ENCODE measurements around the gene GFRA4. TPM values are rescaled to one million over a fixed set of nuclear protein-coding genes. Genes with fewer than 3 reads are reported as not detected.

The GFRA4 gene
- total and polyA plus RNA-seq, 2 donors (not counting 1 experiment from before 2014, with no cell fraction given) = not detected

DNA sequence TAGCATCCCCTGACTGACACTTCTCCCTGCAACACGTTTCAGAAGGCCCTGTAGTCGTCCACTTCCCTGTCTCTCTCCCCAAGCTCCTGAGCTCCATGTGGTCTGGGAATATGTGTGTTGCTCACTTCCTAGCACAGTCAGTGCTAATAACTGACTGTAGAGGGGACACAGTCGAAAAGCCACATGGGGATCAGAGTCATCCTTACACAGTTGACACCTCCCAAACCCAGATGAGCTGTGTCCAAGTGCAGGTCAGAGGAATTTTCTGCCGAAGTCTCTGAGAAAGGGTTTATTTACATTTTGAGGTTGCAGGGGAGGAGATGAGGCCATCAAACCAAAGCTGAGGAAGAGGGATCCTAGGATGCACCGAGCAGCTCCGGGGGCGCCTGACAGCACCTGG lies 22.1 kb upstream of the GFRA4 start:
- H3K4me1 ChIP-seq (ENCODE audit: control insufficient read depth, extremely low read depth, insufficient read depth, low read length) = peaks cover 19% of the 10 kb centered on the region
- H3K9me3 ChIP-seq (ENCODE audit: control insufficient read depth, insufficient read depth, low read depth, low read length) = no peaks in the 10 kb centered on the region
- no peaks in the 10 kb centered on the region for H4K20me1 ChIP-seq (ENCODE audit: control insufficient read depth, extremely low read depth, insufficient read depth, low read length)
- peak in 1 of 2 donors; percentile 13 for DNase-seq (ENCODE audit: low read depth in 2 of 2)
- H3K36me3 ChIP-seq (ENCODE audit: control insufficient read depth, insufficient read depth, low read length) = no peaks in the 10 kb centered on the region
- no peak overlapping the region for H2AFZ ChIP-seq (ENCODE audit: low read length)
- peaks cover 9% of the 10 kb centered on the region for H3K79me2 ChIP-seq (ENCODE audit: control insufficient read depth, insufficient read depth, low read length)
- H3K4me2 ChIP-seq (ENCODE audit: extremely low read depth, insufficient read depth, low read length) = no peak overlapping the region
- H3K4me3 ChIP-seq (replicated peaks in 1 of 4; ENCODE audit: control extremely low read depth in 1 of 4, insufficient read depth in 1 of 4, low read depth in 3 of 4, low read length in 4 of 4) = no peak overlapping the region
- no peak overlapping the region for H3K27ac ChIP-seq (ENCODE audit: insufficient read depth, low read length)
- TF ChIP-seq, protein P1, sequence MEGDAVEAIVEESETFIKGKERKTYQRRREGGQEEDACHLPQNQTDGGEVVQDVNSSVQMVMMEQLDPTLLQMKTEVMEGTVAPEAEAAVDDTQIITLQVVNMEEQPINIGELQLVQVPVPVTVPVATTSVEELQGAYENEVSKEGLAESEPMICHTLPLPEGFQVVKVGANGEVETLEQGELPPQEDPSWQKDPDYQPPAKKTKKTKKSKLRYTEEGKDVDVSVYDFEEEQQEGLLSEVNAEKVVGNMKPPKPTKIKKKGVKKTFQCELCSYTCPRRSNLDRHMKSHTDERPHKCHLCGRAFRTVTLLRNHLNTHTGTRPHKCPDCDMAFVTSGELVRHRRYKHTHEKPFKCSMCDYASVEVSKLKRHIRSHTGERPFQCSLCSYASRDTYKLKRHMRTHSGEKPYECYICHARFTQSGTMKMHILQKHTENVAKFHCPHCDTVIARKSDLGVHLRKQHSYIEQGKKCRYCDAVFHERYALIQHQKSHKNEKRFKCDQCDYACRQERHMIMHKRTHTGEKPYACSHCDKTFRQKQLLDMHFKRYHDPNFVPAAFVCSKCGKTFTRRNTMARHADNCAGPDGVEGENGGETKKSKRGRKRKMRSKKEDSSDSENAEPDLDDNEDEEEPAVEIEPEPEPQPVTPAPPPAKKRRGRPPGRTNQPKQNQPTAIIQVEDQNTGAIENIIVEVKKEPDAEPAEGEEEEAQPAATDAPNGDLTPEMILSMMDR (conservative IDR thresholded peaks at IDR 0.05 in 1 of 2, IDR thresholded peaks at IDR 0.05 in 1 of 2; ENCODE audit: low read depth in 1 of 2, low read length in 2 of 2) = no peak
- TF ChIP-seq EZH2 (IDR thresholded peaks at IDR 0.05; ENCODE audit: low read length, missing control alignments) = no peak
- no peak overlapping the region for H3K9ac ChIP-seq (ENCODE audit: insufficient read depth, low read length)
- no peaks in the 10 kb centered on the region for H3K27me3 ChIP-seq (ENCODE audit: control insufficient read depth, insufficient read depth, low read length)

DNA sequence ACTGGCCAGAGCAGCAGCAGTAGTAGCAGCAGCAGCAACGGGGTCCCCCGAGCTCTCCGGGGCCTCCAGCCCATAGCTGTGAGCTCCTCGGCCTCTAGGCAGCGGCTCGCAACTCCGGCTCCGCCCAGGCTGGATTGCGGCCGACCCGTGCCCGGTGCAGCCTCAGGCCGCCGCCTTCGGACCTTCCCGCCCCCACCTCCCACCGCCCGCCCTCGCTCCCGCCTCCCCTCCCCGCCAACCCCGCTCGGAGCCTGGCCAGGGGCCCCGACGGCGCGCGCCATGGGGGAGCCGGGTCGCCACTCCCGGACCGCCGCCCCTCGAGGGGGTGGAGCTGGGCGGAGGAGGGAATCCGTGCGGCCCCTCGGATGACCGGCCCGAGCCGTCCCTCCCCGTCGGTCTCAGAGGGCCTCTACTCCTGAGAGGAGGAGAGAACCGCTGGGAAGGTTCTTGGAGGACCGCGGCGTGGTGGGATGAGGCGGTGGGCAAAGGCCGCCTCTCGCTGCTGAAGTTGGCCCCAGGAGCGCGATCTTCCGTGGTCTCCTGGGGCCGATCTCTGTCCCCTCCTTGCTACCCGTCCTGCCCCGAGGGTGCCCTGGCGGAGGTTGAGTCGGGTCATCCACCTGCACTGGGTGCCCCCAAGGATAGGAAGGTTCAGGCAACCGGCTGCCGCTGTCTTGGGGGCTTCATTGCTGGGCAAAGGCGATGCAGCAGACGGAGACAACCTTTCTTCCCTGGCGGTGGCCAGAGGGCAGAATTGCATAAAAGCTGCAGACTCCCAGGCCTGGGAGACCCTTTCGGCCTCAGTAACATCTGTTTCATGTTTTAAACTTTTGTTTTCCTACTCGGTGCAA lies 19.0 kb upstream of the GFRA4 start, which contains the start of gene ADAM33:
Gene ADAM33, minus strand, starts transcription at position 80 of the 851 bp plus-strand sequence. Its CDS starts 6 bp downstream, at position 74.
- Histone ChIP-seq H3K4me3 (replicated peaks in 1 of 4; ENCODE audit: control extremely low read depth in 1 of 4, insufficient read depth in 1 of 4, low read depth in 3 of 4, low read length in 4 of 4) (peak within 1 kb of the TSS; percentile 33 to 93 (median 66)), H3K79me2 (ENCODE audit: control insufficient read depth, insufficient read depth, low read length) (peaks cover 9% of the 10 kb centered on the region), H2AFZ (ENCODE audit: low read length) (no peak within 1 kb of the TSS), H4K20me1 (ENCODE audit: control insufficient read depth, extremely low read depth, insufficient read depth, low read length) (no peaks in the 10 kb centered on the region), H3K4me1 (ENCODE audit: control insufficient read depth, extremely low read depth, insufficient read depth, low read length) (peaks cover 22% of the 10 kb centered on the region), H3K27me3 (ENCODE audit: control insufficient read depth, insufficient read depth, low read length) (no peaks in the 10 kb centered on the region), H3K9ac (ENCODE audit: insufficient read depth, low read length) (peak within 1 kb of the TSS; percentile 63), H3K27ac (ENCODE audit: insufficient read depth, low read length) (peak within 1 kb of the TSS; percentile 55), H3K36me3 (ENCODE audit: control insufficient read depth, insufficient read depth, low read length) (no peaks in the 10 kb centered on the region), H3K4me2 (ENCODE audit: extremely low read depth, insufficient read depth, low read length) (peak within 1 kb of the TSS; percentile 94), H3K9me3 (ENCODE audit: control insufficient read depth, insufficient read depth, low read depth, low read length) (no peaks in the 10 kb centered on the region)
- TF ChIP-seq, protein P1 (conservative IDR thresholded peaks at IDR 0.05 in 1 of 2, IDR thresholded peaks at IDR 0.05 in 1 of 2; ENCODE audit: low read depth in 1 of 2, low read length in 2 of 2) = no peak
- TF ChIP-seq EZH2 (IDR thresholded peaks at IDR 0.05; ENCODE audit: low read length, missing control alignments) = no peak
- peak in 1 of 2 donors; percentile 36 for DNase-seq (ENCODE audit: low read depth in 2 of 2)

DNA sequence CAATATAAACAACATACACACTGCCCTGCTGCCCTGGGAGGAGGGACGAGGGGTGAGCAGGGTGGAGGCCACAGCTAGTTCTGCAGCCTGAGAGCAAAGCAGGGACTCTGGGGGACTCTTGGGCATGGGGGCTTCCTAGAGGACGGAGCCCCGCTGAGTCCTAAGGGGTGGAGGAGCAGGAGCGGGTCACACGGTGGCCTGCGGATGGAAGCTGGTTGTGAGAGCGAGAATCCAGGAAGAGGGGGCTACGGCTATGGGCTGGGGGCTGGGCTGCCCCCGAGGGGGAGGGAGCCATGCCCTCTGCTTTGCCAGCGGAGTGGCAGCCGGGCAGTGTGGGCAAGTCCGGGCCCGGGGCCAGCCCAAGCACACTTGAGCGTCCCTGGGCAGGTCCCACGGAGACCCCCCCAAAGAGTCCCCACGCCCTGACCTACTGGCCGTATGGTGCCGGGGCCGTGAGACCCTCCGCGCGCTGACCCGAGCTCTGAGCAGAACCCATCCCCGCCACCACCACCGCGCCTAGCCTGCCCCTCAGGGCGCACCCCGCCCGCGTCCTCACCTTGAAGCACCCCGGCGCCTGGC lies 18.2 kb upstream of the GFRA4 start:
- peak overlapping the region; percentile 63 for H3K9ac ChIP-seq (ENCODE audit: insufficient read depth, low read length)
- peak overlapping the region; percentile 94 for H3K4me2 ChIP-seq (ENCODE audit: extremely low read depth, insufficient read depth, low read length)
- H3K9me3 ChIP-seq (ENCODE audit: control insufficient read depth, insufficient read depth, low read depth, low read length) = no peaks in the 10 kb centered on the region
- no peak for DNase-seq (ENCODE audit: low read depth in 2 of 2)
- H3K27ac ChIP-seq (ENCODE audit: insufficient read depth, low read length) = no peak overlapping the region
- no peak for TF ChIP-seq EZH2 (IDR thresholded peaks at IDR 0.05; ENCODE audit: low read length, missing control alignments)
- TF ChIP-seq, protein P1 (conservative IDR thresholded peaks at IDR 0.05 in 1 of 2, IDR thresholded peaks at IDR 0.05 in 1 of 2; ENCODE audit: low read depth in 1 of 2, low read length in 2 of 2) = no peak
- H3K27me3 ChIP-seq (ENCODE audit: control insufficient read depth, insufficient read depth, low read length) = no peaks in the 10 kb centered on the region
- no peaks in the 10 kb centered on the region for H3K36me3 ChIP-seq (ENCODE audit: control insufficient read depth, insufficient read depth, low read length)
- H4K20me1 ChIP-seq (ENCODE audit: control insufficient read depth, extremely low read depth, insufficient read depth, low read length) = no peaks in the 10 kb centered on the region
- H3K79me2 ChIP-seq (ENCODE audit: control insufficient read depth, insufficient read depth, low read length) = peaks cover 9% of the 10 kb centered on the region
- peak overlapping the region; percentile 33 to 93 (median 66) for H3K4me3 ChIP-seq (replicated peaks in 1 of 4; ENCODE audit: control extremely low read depth in 1 of 4, insufficient read depth in 1 of 4, low read depth in 3 of 4, low read length in 4 of 4)
- peaks cover 19% of the 10 kb centered on the region for H3K4me1 ChIP-seq (ENCODE audit: control insufficient read depth, extremely low read depth, insufficient read depth, low read length)
- no peak overlapping the region for H2AFZ ChIP-seq (ENCODE audit: low read length)

All from fibroblast of lung (primary cell).